ENCODE measurements around the gene PNKD.

DNA sequence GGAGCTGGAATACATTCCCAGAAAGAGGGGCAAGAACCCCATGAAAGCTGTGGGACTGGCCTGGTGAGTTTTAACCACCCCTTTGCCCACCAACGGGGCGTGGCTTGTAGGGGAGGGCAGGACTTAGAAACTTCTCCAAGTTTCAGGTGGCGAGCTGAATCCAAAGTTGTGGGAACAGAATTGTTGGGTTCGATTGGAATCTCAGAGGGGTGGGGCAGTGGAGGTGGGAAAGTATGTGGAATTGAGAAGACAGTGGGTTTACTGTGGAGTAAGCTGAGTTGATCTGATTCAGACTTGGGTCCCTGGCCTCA is 1.1 kb downstream of the PNKD start:
- TF ChIP-seq POLR2AphosphoS5 (IDR thresholded peaks at IDR 0.05), result no peak
- TF ChIP-seq, protein P1, sequence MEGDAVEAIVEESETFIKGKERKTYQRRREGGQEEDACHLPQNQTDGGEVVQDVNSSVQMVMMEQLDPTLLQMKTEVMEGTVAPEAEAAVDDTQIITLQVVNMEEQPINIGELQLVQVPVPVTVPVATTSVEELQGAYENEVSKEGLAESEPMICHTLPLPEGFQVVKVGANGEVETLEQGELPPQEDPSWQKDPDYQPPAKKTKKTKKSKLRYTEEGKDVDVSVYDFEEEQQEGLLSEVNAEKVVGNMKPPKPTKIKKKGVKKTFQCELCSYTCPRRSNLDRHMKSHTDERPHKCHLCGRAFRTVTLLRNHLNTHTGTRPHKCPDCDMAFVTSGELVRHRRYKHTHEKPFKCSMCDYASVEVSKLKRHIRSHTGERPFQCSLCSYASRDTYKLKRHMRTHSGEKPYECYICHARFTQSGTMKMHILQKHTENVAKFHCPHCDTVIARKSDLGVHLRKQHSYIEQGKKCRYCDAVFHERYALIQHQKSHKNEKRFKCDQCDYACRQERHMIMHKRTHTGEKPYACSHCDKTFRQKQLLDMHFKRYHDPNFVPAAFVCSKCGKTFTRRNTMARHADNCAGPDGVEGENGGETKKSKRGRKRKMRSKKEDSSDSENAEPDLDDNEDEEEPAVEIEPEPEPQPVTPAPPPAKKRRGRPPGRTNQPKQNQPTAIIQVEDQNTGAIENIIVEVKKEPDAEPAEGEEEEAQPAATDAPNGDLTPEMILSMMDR (IDR thresholded peaks at IDR 0.05), result no peak

Measured in stomach (tissue), 4 donors.